ENCODE data around the gene ENTPD7. TPM values are rescaled to one million over a fixed set of nuclear protein-coding genes. Genes with fewer than 3 reads are reported as not detected.

The ENTPD7 gene
- total and polyA plus RNA-seq, 2 of the 8 experiments (the other 6 are each of a cell fraction or from before 2014, with no cell fraction given) = 5.0 to 15.6 TPM

- POLR2A ChIA-PET (ENCODE audit: partially characterized antibody) = interaction anchor here (1.2 kb wide), 1 partner anchor 10 kb away, joined by 3 read pairs; no protein-coding TSS in a partner anchor
- H2BK120ac ChIP-seq (replicated peaks; ENCODE audit: low read depth, low read length) = no peak overlapping the region
- H3K4ac ChIP-seq (replicated peaks; ENCODE audit: insufficient read length, low read depth, low read length) = no peak overlapping the region
- FAIRE-seq (no peak), DNase-seq (ENCODE audit: low read depth in 1 of 2, low spot score in 2 of 2) (no peak)
- CTCF ChIA-PET (ENCODE audit: partially characterized antibody) = interaction anchor here (1.2 kb wide), 1 partner anchor 163 kb away, joined by 3 read pairs; no protein-coding TSS in a partner anchor
- peaks cover 0 to 6% of the 10 kb centered on the region in 2 experiments for H4K20me1 ChIP-seq (replicated peaks in 1 of 2; ENCODE audit: control insufficient read depth in 1 of 2, insufficient read depth in 2 of 2, low read length in 2 of 2)
- no peak overlapping the region for H4K8ac ChIP-seq (ENCODE audit: extremely low read depth, insufficient read depth, low read length)
- no peaks in the 10 kb centered on the region for H3K27me3 ChIP-seq (replicated peaks in 1 of 4; ENCODE audit: control insufficient read depth in 3 of 4, extremely low read depth in 1 of 4, insufficient read depth in 3 of 4, low read length in 3 of 4)
- H2AK5ac ChIP-seq (ENCODE audit: low read depth, low read length) = no peak overlapping the region
- H2AFZ ChIP-seq (ENCODE audit: low read length) = no peak overlapping the region
- no peak overlapping the region for H3K4me3 ChIP-seq (ENCODE audit: extremely low read depth in 1 of 4, insufficient read depth in 2 of 4, low read depth in 3 of 4, low read length in 4 of 4)
- peaks cover 15 to 54% (median 38%) of the 10 kb centered on the region in 4 experiments for H3K36me3 ChIP-seq (ENCODE audit: control insufficient read depth in 2 of 4, insufficient read depth in 4 of 4, low read length in 3 of 4)
- 91% methylated on average over 2 of the region's 2 CpGs; no CpG with 5 or more reads in 1 of the 2 experiments for WGBS, 2 experiments (ENCODE audit: extremely low coverage in 1 of 2, insufficient coverage in 1 of 2, insufficient read length in 1 of 2, insufficient replicate concordance in 2 of 2, low coverage in 1 of 2, low lambda C conversion rate in 2 of 2, missing lambda C conversion rate in 1 of 2)
- no peak overlapping the region for H3K4me2 ChIP-seq (ENCODE audit: insufficient read depth in 1 of 2, low read depth in 2 of 2, low read length in 2 of 2)
- H2BK5ac ChIP-seq (ENCODE audit: low read depth, low read length) = no peak overlapping the region
- H3K56ac ChIP-seq (replicated peaks; ENCODE audit: insufficient read length, low read depth, low read length) = no peak overlapping the region
- H3K79me1 ChIP-seq (ENCODE audit: low read depth, low read length) = no peaks in the 10 kb centered on the region
- no peak overlapping the region for H3K27ac ChIP-seq (ENCODE audit: low read depth, low read length)
- H3K9me3 ChIP-seq (ENCODE audit: insufficient read depth in 2 of 2, low read depth in 1 of 2, low read length in 1 of 2) = no peaks in the 10 kb centered on the region
- TF ChIP-seq SUZ12 (IDR thresholded peaks at IDR 0.05; ENCODE audit: low read length) (no peak), JUN (IDR thresholded peaks at IDR 0.05; ENCODE audit: low read depth, low read length) (no peak), NRF1 (IDR thresholded peaks at IDR 0.05; ENCODE audit: low read depth, low read length) (no peak), POLR2A (IDR thresholded peaks at IDR 0.05; ENCODE audit: control extremely low read depth in 1 of 2, low read depth in 2 of 2, low read length in 2 of 2) (no peak), ATF2 (IDR thresholded peaks at IDR 0.05; ENCODE audit: low read length) (no peak), CBX8 (IDR thresholded peaks at IDR 0.05; ENCODE audit: borderline replicate concordance, low read depth, low read length) (no peak), FOSL1 (IDR thresholded peaks at IDR 0.05; ENCODE audit: insufficient read depth, low read depth, low read length) (no peak), CEBPB (IDR thresholded peaks at IDR 0.05; ENCODE audit: low read depth, low read length) (no peak), USF2 (IDR thresholded peaks at IDR 0.05; ENCODE audit: low read length) (no peak), E2F6 (IDR thresholded peaks at IDR 0.05) (no peak), CREB1 (IDR thresholded peaks at IDR 0.05) (no peak), EGR1 (IDR thresholded peaks at IDR 0.05; ENCODE audit: borderline replicate concordance, low read depth, low read length) (no peak)
- H4K5ac ChIP-seq (ENCODE audit: insufficient read length, low read depth, low read length) = no peak overlapping the region
- no peak overlapping the region for H3K14ac ChIP-seq (ENCODE audit: insufficient read length)
- H3K18ac ChIP-seq (ENCODE audit: extremely low read depth, low read length) = no peak overlapping the region
- H2BK12ac ChIP-seq (ENCODE audit: low read depth, low read length) = no peak overlapping the region
- H3K9ac ChIP-seq (replicated peaks in 1 of 4; ENCODE audit: extremely low read depth in 1 of 4, low read depth in 3 of 4, low read length in 3 of 4) = no peak overlapping the region
- no peaks in the 10 kb centered on the region for H3K4me1 ChIP-seq (replicated peaks in 1 of 4; ENCODE audit: control insufficient read depth in 3 of 4, insufficient read depth in 4 of 4, low read length in 3 of 4)
- H4K91ac ChIP-seq (replicated peaks; ENCODE audit: insufficient read length, low read length) = no peak overlapping the region
- no peak overlapping the region for H2BK20ac ChIP-seq (ENCODE audit: low read length)
- H2BK15ac ChIP-seq (ENCODE audit: low read length) = no peak overlapping the region
- H3K23ac ChIP-seq (ENCODE audit: insufficient read length) = no peak overlapping the region
- no peaks in the 10 kb centered on the region for H3K23me2 ChIP-seq (ENCODE audit: low read depth, low read length)
- H3K79me2 ChIP-seq (ENCODE audit: control insufficient read depth in 1 of 2, insufficient read depth in 2 of 2, low read length in 2 of 2) = no peaks in the 10 kb centered on the region
Observed at GRCh38 chr10:99720387-99720786, 61.1 kb downstream of the ENTPD7 start.
